T47D (cell line): ENCODE measurements around the gene ASCC1.

Experiments used
- DNase-seq, 2 experiments: peaks; one replicate each; pipeline versions ENCODE4 v3.0.0 to v3.0.0-alpha.2; 2011 to 2012; ENCODE audit warnings: low read depth in 1 of 2, low spot score in 1 of 2
- JUND ChIP-seq: IDR thresholded peaks from 2 replicates; pipeline ENCODE4 v1.6.1; 2012; ENCODE audit warnings: low read depth
- in situ Hi-C: cut with HindIII; loops from 2 replicates; pipeline ENCODE4 v1.10.0; 2016; ENCODE audit warnings: low sequenced_read_pairs, low pct_unique_long_range_greater_than_20kb

The ASCC1 gene

DNA sequence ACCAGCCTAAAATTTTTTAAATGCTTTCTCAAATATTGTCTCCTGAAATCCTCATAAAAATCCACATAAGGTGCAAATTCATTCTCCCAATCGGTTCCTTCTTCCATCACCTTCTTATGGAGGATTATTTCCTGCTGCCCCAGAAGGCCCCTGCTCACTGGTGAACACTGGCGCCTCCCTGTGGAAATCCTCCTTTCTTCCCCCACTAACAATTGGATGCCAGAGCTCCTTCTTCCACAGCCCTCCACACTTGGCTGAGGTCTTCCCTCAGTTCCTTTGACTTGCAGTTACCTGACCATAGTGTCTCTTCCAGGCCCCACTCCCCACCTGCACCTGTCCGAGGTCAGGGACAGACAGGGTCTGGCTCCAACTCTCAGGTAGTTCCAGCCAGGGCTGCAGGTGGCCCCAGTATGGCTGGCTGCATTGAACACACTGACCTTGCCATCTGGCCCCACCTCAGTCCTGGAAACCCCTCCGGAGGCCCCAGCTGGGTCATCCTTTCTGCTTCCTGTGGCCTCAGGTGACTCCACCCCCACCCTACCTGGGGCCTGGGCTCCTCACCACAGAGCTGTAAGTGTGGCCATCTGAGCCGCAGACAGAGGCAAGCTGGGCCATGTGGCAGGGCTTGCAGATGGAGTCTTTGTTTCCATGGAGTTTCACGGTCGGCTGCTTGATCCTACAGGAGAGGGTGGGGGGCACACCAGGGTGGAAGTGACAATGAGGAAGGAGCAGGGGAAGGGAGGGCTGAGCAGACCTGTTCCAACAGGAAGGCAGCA, 146.1 kb downstream of the ASCC1 start:
- no peak for DNase-seq
- no peak for TF ChIP-seq JUND
- in situ Hi-C loops, result no loop called here

- in situ Hi-C loops, result no loop called here
- no peak for DNase-seq
- TF ChIP-seq JUND, result no peak
These were observed 147.1 kb downstream of the ASCC1 start for GRCh38 chr10:72068901-72069446.

GRCh38 chr10:72068126-72068765, 147.8 kb downstream of the ASCC1 start:
- no peak for DNase-seq
- in situ Hi-C loops, result no loop called here
- no peak for TF ChIP-seq JUND

- DNase-seq, result no peak
- in situ Hi-C loops, result no loop called here
- TF ChIP-seq JUND, result no peak
These were observed 148.5 kb downstream of the ASCC1 start for GRCh38 chr10:72067463-72068125.

DNA sequence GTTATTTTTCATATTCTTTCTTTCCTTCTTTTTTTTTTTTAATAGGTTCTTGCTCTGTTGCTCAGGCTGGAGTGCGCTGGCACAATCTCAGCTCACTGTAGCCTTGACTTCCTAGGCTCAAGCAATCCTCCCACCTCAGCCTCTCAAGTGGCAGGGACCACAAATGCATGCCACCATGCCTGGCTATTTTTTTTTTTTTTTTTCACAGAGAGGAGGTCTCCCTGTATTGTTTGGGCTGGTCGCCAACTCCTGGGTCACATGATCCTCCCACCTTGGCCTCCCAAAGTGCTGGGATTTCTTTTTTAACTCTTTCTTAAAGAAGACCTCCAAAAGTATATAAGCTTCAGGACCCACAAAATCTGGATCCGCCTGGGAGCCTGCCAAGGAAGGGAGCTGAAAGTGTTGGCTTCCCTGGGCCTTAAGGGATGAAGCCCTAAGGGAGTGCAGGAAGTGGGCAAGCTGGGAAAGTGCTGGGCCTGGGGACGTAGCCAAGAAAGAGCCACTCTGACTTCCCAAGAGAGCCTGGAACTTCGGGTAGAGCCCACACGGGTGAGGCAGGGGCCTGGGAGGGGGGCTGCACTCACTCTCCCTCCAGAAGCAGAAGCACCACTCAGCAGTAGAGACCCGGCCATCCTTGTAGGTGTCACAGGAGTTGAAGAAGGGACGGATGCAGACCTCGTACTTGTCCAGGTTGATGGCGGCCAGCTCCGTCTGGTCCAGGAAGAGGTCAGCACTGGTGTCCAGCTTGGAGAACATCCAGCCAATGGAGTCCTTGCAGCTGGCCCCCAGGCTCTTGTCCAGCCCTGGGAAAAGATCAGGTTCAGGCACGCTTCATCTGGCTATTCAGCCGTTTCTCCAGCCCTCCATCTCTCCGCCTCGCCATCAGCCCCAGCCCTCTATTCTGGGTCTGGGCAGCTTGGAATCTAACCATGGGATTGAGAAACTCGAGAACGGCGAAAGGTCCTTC, 149.5 kb downstream of the ASCC1 start:
- in situ Hi-C loops, result no loop called here
- no peak for DNase-seq
- no peak for TF ChIP-seq JUND

DNA sequence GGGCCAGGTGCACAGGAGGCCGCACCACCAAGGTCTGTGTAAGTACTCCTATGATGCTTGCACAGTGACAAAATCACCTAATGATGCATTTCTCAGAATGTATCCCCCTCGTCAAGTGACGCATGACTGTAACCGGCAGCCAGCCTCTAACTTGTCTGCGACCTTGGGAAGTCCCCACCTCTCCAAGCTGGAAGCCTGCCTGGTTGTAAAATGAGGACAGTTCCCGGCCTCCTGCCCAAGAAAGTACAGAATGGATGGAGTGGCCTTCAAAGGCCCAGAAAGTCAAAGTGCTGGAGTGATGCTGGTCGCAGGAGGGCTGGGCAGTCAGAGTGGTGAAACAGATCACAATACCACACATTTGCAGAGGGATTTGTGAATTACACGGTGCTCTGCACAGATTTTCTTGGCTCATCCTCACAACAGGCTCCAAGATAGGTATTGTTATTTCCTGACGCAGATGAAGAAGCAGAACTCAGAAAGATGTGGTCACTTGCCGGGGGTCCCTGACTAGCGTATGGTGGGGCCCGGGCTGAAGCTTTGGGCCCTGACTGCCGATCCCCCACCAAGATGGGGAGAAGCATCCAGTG, 150.5 kb downstream of the ASCC1 start:
- TF ChIP-seq JUND, result no peak
- no peak for DNase-seq
- in situ Hi-C loops, result no loop called here

DNA sequence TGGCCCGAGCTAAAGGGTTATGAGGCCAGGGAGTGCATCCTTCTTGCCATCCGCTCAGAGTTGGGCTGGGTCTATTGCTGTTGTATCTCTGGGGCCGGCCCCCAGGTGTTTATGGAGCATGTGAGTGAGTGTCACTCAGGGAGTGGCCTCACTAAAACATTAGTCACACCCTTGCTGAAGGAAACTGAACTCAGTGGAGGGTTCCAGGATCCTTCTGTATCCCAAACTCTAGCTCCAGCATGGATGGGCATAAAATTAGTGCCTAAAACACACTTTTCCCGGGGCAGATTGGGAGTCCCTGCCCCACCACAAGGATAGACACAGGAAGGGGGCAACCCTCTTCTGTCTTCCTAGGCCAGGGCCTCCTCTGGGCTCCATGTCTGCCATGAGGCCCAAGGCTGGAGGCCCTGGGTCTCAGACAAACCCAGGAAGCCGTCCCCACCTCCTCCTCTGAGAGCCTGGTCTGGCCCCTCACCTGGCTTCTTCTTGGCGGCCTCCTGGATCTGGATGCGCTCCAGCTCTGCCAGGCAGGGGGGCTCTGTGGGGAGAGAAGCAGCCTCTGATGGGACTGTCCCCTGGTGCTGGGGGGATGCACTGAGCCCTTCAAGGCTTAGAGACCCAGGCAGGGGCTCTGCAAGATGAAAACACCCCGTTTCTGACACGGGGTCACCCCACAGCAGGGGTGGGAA, 152.2 kb downstream of the ASCC1 start:
- in situ Hi-C loops, result no loop called here
- TF ChIP-seq JUND, result no peak
- DNase-seq, result no peak

DNA sequence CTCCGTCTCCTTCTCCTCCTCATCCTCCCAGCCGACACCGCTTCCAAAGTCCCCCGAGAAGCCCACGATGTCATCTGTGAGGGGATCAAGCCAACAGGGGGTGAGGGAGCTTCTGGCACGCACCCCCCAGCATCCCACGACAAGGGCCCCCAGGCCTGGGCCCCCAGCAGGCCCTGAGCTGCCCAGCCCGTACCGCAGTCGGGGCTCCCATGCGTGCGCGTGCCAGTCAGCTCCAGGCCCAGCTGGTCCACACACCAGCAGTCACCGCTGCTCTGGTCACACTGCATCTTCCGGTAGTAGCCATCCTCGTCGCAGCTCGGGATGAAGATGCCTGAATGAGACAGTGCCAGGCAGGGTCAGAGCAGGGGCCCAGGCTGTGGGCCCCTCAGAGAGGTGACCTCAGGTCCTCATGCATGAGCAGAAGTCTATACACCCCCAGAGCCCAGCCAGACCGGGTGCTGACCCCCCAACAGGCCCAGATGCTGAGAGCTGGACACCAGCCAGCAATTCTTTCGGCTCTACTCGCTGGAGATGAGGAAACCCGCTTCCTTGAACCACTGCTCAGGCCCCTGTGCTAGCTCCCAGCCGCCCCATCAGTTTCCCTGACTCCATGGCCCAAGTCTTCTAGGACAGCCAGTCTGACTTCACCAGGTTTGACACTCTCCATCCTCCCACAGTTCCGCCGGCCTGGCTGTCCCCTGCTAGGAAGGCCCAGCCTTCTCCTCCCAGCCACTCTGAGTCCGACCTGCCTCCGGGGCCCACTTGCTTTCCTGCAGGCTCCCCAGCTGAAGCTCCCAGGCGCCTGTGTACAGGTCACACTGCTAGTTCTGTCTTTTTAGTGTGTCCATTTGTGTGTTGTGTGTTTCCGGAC, 153.0 kb downstream of the ASCC1 start:
- DNase-seq, result no peak
- TF ChIP-seq JUND, result no peak
- in situ Hi-C loops, result no loop called here

- in situ Hi-C loops, result no loop called here
- DNase-seq, result no peak
- no peak for TF ChIP-seq JUND
These were observed 153.7 kb downstream of the ASCC1 start for GRCh38 chr10:72062382-72062781.

GRCh38 chr10:72061930-72062329, 154.1 kb downstream of the ASCC1 start:
- no peak for TF ChIP-seq JUND
- no peak for DNase-seq
- in situ Hi-C loops, result no loop called here
